ENCODE results near the gene PHKB.

DNA sequence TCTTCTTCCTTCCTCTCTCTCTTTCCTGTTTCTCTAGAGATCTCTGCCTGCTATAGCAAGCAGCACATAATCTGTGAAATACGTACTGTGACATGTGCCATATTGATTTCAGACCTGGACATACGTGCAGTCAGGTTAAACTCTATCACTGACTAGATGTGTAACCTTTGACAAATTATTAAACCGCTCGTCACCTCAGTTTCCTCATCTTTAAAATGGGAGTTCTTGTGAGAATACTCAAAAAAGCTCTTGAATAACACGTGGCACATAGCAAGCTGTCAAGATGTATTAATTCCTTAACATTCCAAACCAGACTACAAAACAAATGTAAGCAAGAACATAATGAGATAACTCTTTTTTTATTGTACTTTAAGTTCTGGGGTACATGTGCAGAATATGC, 170.0 kb downstream of the PHKB start:
- TF ChIP-seq CTCF (conservative IDR thresholded peaks at IDR 0.05 in 1 of 2, IDR thresholded peaks at IDR 0.05 in 1 of 2; ENCODE audit: extremely low read depth in 1 of 2, insufficient read depth in 1 of 2, low read depth in 1 of 2, low read length in 2 of 2) (no peak), EZH2 (IDR thresholded peaks at IDR 0.05; ENCODE audit: borderline replicate concordance, low read length) (no peak)

Measured in mammary epithelial cell (primary cell).